Endothelial cell of umbilical vein (primary cell): Measurements from ENCODE around the gene SGCD. TPM values are rescaled to one million over a fixed set of nuclear protein-coding genes. Genes with fewer than 3 reads are reported as not detected.

Source experiments
- BruUV-seq: library from RNA; stranded (reverse); fragments of 400-500 nt; replicated peaks from 2 replicates; lab custom pipeline; 2021; lab: Mats Ljungman, UMichigan
- CTCF ChIA-PET: fragments of 300-600, 350-600 bp; sonication (Branson Sonifier 250); formaldehyde crosslinking; loops from one replicate; lab custom pipeline; 2021; ENCODE audit warnings: antibody characterized with exemption, inconsistent platforms; lab: Charles Lee
- POLR2A ChIA-PET: fragments of 300-600, 350-600 bp; sonication (Branson Sonifier 250); formaldehyde crosslinking; loops from one replicate; lab custom pipeline; 2021; ENCODE audit warnings: antibody characterized with exemption, inconsistent platforms; lab: Charles Lee
- DNase-seq: peaks from one replicate; pipeline ENCODE4 v3.0.0-alpha.2; 2011; ENCODE audit warnings: low read depth, low spot score
- FAIRE-seq: peaks from 2 replicates; lab custom pipeline; 2011; peaks lifted over from hg19 to GRCh38; lab: Jason Lieb, UNC
- H2AFZ ChIP-seq: 2 replicates; pipeline ENCODE4 v1.6.0; 2012; ENCODE audit warnings: low read depth, low read length, control low read depth, inconsistent platforms
- H3K27ac ChIP-seq: 2 replicates; pipeline ENCODE4 v1.5.1; 2011; ENCODE audit warnings: low read depth, mild to moderate bottlenecking, control low read depth, low read length, moderate library complexity; ENCODE audit not compliant: insufficient read depth
- H3K27me3 ChIP-seq, 2 experiments: 2 replicates each; pipeline versions ENCODE4 v1.6.0 to v1.6.1; 2011; ENCODE audit warnings: low read length in 2 of 2, mixed read lengths in 1 of 2; ENCODE audit not compliant: control insufficient read depth in 2 of 2, insufficient read depth in 2 of 2
- H3K36me3 ChIP-seq, 2 experiments: 2 replicates in 1 of 2; 3 replicates in 1 of 2; pipeline ENCODE4 v1.5.1; 2011; ENCODE audit warnings: low read length in 2 of 2, mild to moderate bottlenecking in 1 of 2, moderate library complexity in 1 of 2; ENCODE audit not compliant: control insufficient read depth in 2 of 2, insufficient read depth in 2 of 2; ENCODE audit errors: extremely low read depth in 1 of 2
- H3K4me1 ChIP-seq: 3 replicates; pipeline ENCODE4 v1.5.1; 2011; ENCODE audit warnings: mild to moderate bottlenecking, low read length; ENCODE audit not compliant: control insufficient read depth, insufficient read depth; ENCODE audit errors: extremely low read depth
- H3K4me2 ChIP-seq: 2 replicates; pipeline ENCODE4 v1.6.1; 2011; ENCODE audit warnings: low read length, control low read depth, mixed read lengths; ENCODE audit not compliant: insufficient read depth
- H3K4me3 ChIP-seq, 3 experiments: fragments of 200-600 bp in 1 of 3; sonication (generic), shearing (Covaris generic) in 1 of 3; replicated peaks in 1 of 3; 2 replicates each; pipeline ENCODE4 v1.5.1; 2011 to 2016; ENCODE audit warnings: control low read depth in 3 of 3, low read length in 3 of 3, mild to moderate bottlenecking in 2 of 3, inconsistent platforms in 1 of 3, low read depth in 1 of 3, moderate library complexity in 1 of 3; ENCODE audit not compliant: insufficient read depth in 1 of 3
- H3K79me2 ChIP-seq: 2 replicates; pipeline ENCODE4 v1.6.0; 2012; ENCODE audit warnings: low read length, inconsistent platforms; ENCODE audit not compliant: control insufficient read depth, insufficient read depth
- H3K9ac ChIP-seq: replicated peaks from 2 replicates; pipeline ENCODE3; 2011; ENCODE audit warnings: low read length, control low read depth; ENCODE audit not compliant: insufficient read depth; ENCODE audit errors: extremely low read depth
- H3K9me1 ChIP-seq: replicated peaks from 3 replicates; pipeline ENCODE4 v1.6.0; 2011; ENCODE audit warnings: mild to moderate bottlenecking, low read length; ENCODE audit not compliant: control insufficient read depth, insufficient read depth; ENCODE audit errors: extremely low read depth
- H3K9me3 ChIP-seq: replicated peaks from 2 replicates; pipeline ENCODE4 v1.5.1; 2012; ENCODE audit warnings: low read length, inconsistent platforms; ENCODE audit not compliant: control insufficient read depth, insufficient read depth
- H4K20me1 ChIP-seq: replicated peaks from 2 replicates; pipeline ENCODE3; 2011; ENCODE audit warnings: mild to moderate bottlenecking, low read length; ENCODE audit not compliant: control insufficient read depth, insufficient read depth; ENCODE audit errors: extremely low read depth
- CTCF ChIP-seq, 2 donors: IDR thresholded peaks; 1 replicate in 1 of 2; 2 replicates in 1 of 2; pipeline ENCODE4 v1.5.1; 2011; ENCODE audit warnings: low read length in 2 of 2, mild to moderate bottlenecking in 2 of 2, moderate library complexity in 2 of 2, control low read depth in 1 of 2, inconsistent platforms in 1 of 2, low read depth in 1 of 2; ENCODE audit not compliant: insufficient read depth in 1 of 2; ENCODE audit errors: extremely low read depth in 1 of 2
- EZH2 ChIP-seq: IDR thresholded peaks from 2 replicates; pipeline ENCODE4 v1.6.1; 2012; ENCODE audit warnings: borderline replicate concordance, low read depth, mild to moderate bottlenecking, moderate library complexity, low read length, inconsistent platforms; ENCODE audit not compliant: severe bottlenecking
- FOS ChIP-seq: IDR thresholded peaks from 2 replicates; pipeline ENCODE4 v1.6.1; 2011; ENCODE audit warnings: mild to moderate bottlenecking, low read length, moderate library complexity, borderline replicate concordance; ENCODE audit not compliant: insufficient read depth
- GATA2 ChIP-seq: IDR thresholded peaks from 2 replicates; pipeline ENCODE4 v1.7.0; 2011; ENCODE audit warnings: low read depth, mild to moderate bottlenecking, moderate library complexity, mixed read lengths, low read length; ENCODE audit not compliant: insufficient read length, insufficient read depth
- JUN ChIP-seq: IDR thresholded peaks from 2 replicates; pipeline ENCODE4 v1.6.1; 2011; ENCODE audit warnings: borderline replicate concordance, low read depth; ENCODE audit not compliant: insufficient read length, insufficient read depth
- MYC ChIP-seq: IDR thresholded peaks from one replicate; pipeline ENCODE4 v1.6.1; 2011; ENCODE audit warnings: mild to moderate bottlenecking, low read depth, low read length
- POLR2A ChIP-seq: IDR thresholded peaks from 2 replicates; pipeline ENCODE4 v1.6.1; 2012; ENCODE audit warnings: low read depth, mild to moderate bottlenecking, control low read depth, low read length
- POLR2AphosphoS5 ChIP-seq: IDR thresholded peaks from 2 replicates; pipeline ENCODE4 v1.6.1; 2012; ENCODE audit warnings: low read depth, mild to moderate bottlenecking, control low read depth, low read length, moderate library complexity; ENCODE audit not compliant: insufficient read depth
- dilution Hi-C: fragments of 300-500 bp; cut with MboI; formaldehyde crosslinking; loops from one replicate; pipeline ENCODE4 v1.15.0; 2019; ENCODE audit warnings: low sequenced_read_pairs; ENCODE audit not compliant: extremely low pct_ligation_motif_present
- intact Hi-C: fragments of 100-400 bp; cut with micrococcal nuclease; formaldehyde crosslinking; loops from one replicate; pipeline ENCODE4 v1.10.0; 2022
- polyA plus RNA-seq, 4 experiments: library from polyadenylated mRNA; depleted of rRNA in 3 of 4; stranded (reverse) in 3 of 4; unstranded in 1 of 4; fragments of >200 nt; gene quantifications; 2 replicates each; pipeline versions ENCODE4 v1.2.1 to v1.2.3, GENCODE V29; 2011 to 2012; ENCODE audit warnings: missing spikeins in 1 of 4
- total RNA-seq: library from RNA; stranded (reverse); gene quantifications from 2 replicates; pipeline ENCODE4 v1.2.3, GENCODE V29; 2021
- TF ChIP-seq, protein P1 (sequence below): IDR thresholded peaks from 2 replicates; pipeline ENCODE4 v1.6.1; 2011; ENCODE audit not compliant: insufficient read depth, insufficient read length

SGCD gene
- total and polyA plus RNA-seq, 2 donors (not counting 3 experiments of a cell fraction or from before 2014, with no cell fraction given), result not detected

- dilution Hi-C loops (no loop called here), intact Hi-C loops (no loop called here)
- Histone ChIP-seq H3K36me3 (no peaks in the 10 kb centered on the region), H3K4me3 (no peak overlapping the region), H4K20me1 (no peaks in the 10 kb centered on the region), H3K79me2 (no peaks in the 10 kb centered on the region), H3K27ac (no peak overlapping the region), H2AFZ (no peak overlapping the region), H3K9ac (no peak overlapping the region), H3K4me1 (no peaks in the 10 kb centered on the region), H3K9me1 (no peaks in the 10 kb centered on the region), H3K27me3 (no peaks in the 10 kb centered on the region), H3K4me2 (no peak overlapping the region), H3K9me3 (peaks cover 5% of the 10 kb centered on the region)
- CTCF ChIA-PET, result no interaction called here
- DNase-seq (no peak), FAIRE-seq (no peak)
- no TSS peak for BruUV-seq
- no peak for TF ChIP-seq MYC
- TF ChIP-seq FOS, result no peak
- no peak for TF ChIP-seq GATA2
- no peak for TF ChIP-seq EZH2
- no peak for TF ChIP-seq POLR2AphosphoS5
- TF ChIP-seq POLR2A, result no peak
- TF ChIP-seq, protein P1, sequence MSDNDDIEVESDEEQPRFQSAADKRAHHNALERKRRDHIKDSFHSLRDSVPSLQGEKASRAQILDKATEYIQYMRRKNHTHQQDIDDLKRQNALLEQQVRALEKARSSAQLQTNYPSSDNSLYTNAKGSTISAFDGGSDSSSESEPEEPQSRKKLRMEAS, result no peak
- POLR2A ChIA-PET, result no interaction called here
Observed at GRCh38 chr5:156589946-156590216, 262.9 kb downstream of the SGCD start.

DNA sequence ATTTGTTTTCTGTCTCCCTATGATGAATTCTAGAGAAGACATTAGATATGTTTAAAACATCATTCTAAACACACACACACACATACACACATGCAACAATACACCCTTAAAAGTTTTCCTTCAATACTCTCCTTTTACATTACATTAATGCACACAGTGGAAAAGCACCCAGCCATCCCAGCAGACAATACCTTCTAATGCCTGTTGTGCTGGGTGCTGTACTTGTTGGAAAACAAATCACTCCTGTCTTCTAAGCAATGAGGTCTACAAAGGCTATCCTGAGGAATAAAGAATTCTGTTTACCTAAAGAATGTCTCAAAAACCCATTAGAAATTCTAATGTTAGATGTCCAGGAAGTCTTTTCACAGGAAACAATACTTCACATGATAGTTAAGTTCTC is 264.0 kb downstream of the SGCD start:
- dilution Hi-C loops (no loop called here), intact Hi-C loops (no loop called here)
- H3K4me3 ChIP-seq, result no peak overlapping the region
- no peaks in the 10 kb centered on the region for H3K9me1 ChIP-seq
- TF ChIP-seq CTCF (IDR thresholded peaks at IDR 0.05; ENCODE audit: extremely low read depth in 1 of 2, insufficient read depth in 1 of 2, low read depth in 1 of 2, low read length in 2 of 2), result no peak
- TF ChIP-seq POLR2A, result no peak
- no peak for TF ChIP-seq EZH2
- TF ChIP-seq MYC, result no peak
- TF ChIP-seq FOS, result no peak
- TF ChIP-seq GATA2, result no peak
- TF ChIP-seq JUN, result no peak
- no peak for TF ChIP-seq POLR2AphosphoS5
- peaks cover 5% of the 10 kb centered on the region for H3K9me3 ChIP-seq
- no peaks in the 10 kb centered on the region for H3K36me3 ChIP-seq
- no peaks in the 10 kb centered on the region for H4K20me1 ChIP-seq
- no peaks in the 10 kb centered on the region for H3K4me1 ChIP-seq
- ChIA-PET CTCF (no interaction called here), POLR2A (no interaction called here)
- H3K79me2 ChIP-seq, result no peaks in the 10 kb centered on the region
- no peak overlapping the region for H3K27ac ChIP-seq
- DNase-seq (no peak), FAIRE-seq (no peak)
- no peak overlapping the region for H3K4me2 ChIP-seq
- H3K9ac ChIP-seq, result no peak overlapping the region
- H3K27me3 ChIP-seq, result no peaks in the 10 kb centered on the region
- BruUV-seq, result no TSS peak
- H2AFZ ChIP-seq, result no peak overlapping the region
